Measurements from ENCODE around the gene C1orf198. TPM values are rescaled to one million over a fixed set of nuclear protein-coding genes. Genes with fewer than 3 reads are reported as not detected.

Gene C1orf198
- total RNA-seq, 1 donor from 2014 or later: 159 TPM

- TF ChIP-seq, protein P1, sequence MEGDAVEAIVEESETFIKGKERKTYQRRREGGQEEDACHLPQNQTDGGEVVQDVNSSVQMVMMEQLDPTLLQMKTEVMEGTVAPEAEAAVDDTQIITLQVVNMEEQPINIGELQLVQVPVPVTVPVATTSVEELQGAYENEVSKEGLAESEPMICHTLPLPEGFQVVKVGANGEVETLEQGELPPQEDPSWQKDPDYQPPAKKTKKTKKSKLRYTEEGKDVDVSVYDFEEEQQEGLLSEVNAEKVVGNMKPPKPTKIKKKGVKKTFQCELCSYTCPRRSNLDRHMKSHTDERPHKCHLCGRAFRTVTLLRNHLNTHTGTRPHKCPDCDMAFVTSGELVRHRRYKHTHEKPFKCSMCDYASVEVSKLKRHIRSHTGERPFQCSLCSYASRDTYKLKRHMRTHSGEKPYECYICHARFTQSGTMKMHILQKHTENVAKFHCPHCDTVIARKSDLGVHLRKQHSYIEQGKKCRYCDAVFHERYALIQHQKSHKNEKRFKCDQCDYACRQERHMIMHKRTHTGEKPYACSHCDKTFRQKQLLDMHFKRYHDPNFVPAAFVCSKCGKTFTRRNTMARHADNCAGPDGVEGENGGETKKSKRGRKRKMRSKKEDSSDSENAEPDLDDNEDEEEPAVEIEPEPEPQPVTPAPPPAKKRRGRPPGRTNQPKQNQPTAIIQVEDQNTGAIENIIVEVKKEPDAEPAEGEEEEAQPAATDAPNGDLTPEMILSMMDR (IDR thresholded peaks at IDR 0.05): no peak
- Histone ChIP-seq H3K27ac (no peak overlapping the region), H3K4me3 (no peak overlapping the region), H3K27me3 (no peaks in the 10 kb centered on the region), H3K4me1 (peaks cover 26% of the 10 kb centered on the region), H3K9me3 (no peaks in the 10 kb centered on the region), H3K36me3 (no peaks in the 10 kb centered on the region)
- intact Hi-C loops (cut with DNase I): no loop called here
- ATAC-seq (no peak), DNase-seq (no peak)
Measured at GRCh38 chr1:230827801-230828200, 40.5 kb downstream of the C1orf198 start.

GRCh38 chr1:230827081-230827681 is 41.1 kb downstream of the C1orf198 start:
- H3K9me3 ChIP-seq: no peaks in the 10 kb centered on the region
- ATAC-seq (peak; percentile 32), DNase-seq (no peak)
- peaks cover 23% of the 10 kb centered on the region for H3K4me1 ChIP-seq
- H3K27me3 ChIP-seq: no peaks in the 10 kb centered on the region
- H3K36me3 ChIP-seq: no peaks in the 10 kb centered on the region
- H3K4me3 ChIP-seq: no peak overlapping the region
- peak overlapping the region; percentile 11 for H3K27ac ChIP-seq
- intact Hi-C loops (cut with DNase I): no loop called here
- TF ChIP-seq, protein P1 (IDR thresholded peaks at IDR 0.05): no peak

DNA sequence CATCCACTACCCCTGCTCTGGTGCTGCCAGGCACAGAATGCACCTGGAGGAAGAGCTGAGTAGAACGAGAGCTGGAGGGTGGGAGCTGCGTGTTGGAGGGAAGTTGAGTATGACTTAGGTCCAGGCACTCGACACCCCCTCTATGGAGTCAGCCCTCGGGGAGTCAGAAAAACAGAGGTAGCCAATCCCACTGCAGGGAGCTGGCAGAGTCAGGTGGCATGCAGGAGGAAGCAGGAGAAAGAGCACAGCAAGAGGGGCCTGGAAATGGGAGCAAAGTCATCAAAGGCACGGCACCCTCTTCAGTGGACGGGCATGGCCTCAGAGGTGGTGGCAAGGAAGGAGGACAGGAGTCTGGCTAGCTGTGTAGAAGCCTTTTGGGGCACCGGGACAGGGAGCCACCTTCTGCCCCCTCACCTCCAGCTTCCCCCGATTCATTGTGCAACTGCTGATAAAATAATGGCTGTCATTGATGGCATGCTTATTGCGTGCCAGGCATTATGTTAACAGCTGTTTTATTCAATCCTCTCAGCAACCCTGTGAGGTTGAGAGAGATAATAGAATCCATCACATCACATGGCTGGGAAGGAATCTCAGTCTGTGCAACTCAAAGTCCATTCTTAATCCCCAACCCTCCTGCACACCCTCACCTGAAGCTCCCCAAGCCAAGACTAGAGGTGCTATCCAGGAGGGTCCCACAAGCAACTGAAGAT is 42.0 kb downstream of the C1orf198 start:
- TF ChIP-seq, protein P1 (IDR thresholded peaks at IDR 0.05): no peak
- no peak overlapping the region for H3K4me3 ChIP-seq
- intact Hi-C loops (cut with DNase I): no loop called here
- H3K27ac ChIP-seq: peak overlapping the region; percentile 11
- H3K27me3 ChIP-seq: no peaks in the 10 kb centered on the region
- H3K9me3 ChIP-seq: no peaks in the 10 kb centered on the region
- DNase-seq (no peak), ATAC-seq (no peak)
- H3K36me3 ChIP-seq: no peaks in the 10 kb centered on the region
- H3K4me1 ChIP-seq: peaks cover 21% of the 10 kb centered on the region

GRCh38 chr1:230825761-230826160 is 42.6 kb downstream of the C1orf198 start:
- ATAC-seq (no peak), DNase-seq (no peak)
- Histone ChIP-seq H3K36me3 (no peaks in the 10 kb centered on the region), H3K4me1 (peaks cover 21% of the 10 kb centered on the region), H3K9me3 (no peaks in the 10 kb centered on the region), H3K27ac (peak overlapping the region; percentile 47), H3K27me3 (no peaks in the 10 kb centered on the region), H3K4me3 (no peak overlapping the region)
- TF ChIP-seq, protein P1 (IDR thresholded peaks at IDR 0.05): no peak
- intact Hi-C loops (cut with DNase I): no loop called here

DNA sequence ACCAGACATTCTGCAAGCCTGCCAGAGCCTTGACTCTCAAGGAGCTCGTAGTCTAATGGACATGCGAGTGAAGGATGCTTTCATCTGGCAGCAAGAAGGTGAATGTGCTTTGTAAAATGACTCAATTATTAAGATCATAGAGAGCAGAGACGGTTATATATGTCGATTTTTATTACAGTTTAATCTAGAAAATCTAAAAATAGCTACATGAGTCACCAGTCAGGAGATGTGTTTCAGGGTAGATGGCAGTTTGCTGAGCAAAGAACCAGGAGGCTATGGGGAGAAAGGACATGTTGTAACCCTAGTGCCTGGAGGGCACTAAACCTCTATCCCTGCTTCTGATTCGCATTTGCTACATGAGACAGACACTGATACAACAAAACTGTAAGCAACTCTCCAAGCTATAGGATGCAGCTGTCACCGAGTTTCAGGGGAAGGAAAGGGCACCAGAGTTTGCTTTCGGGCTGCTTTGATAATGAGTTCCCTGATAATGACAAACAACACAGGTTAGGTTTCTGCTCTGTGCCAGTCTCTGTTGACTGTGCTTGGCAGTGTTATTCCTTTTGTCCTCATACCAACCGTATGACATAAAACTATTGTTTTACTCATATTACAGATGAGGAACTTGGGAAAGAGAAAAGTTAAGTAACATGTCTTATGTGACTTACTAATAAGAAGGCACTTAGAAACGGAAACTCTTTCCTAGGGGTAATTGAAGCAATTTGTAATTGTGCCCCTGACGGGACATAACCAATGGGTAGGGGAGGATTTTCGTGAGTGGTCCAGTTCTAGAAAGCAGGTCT is 43.2 kb downstream of the C1orf198 start:
- Histone ChIP-seq H3K4me3 (no peak overlapping the region), H3K27ac (peak overlapping the region; percentile 47), H3K4me1 (peaks cover 21% of the 10 kb centered on the region), H3K9me3 (no peaks in the 10 kb centered on the region), H3K27me3 (no peaks in the 10 kb centered on the region), H3K36me3 (no peaks in the 10 kb centered on the region)
- DNase-seq (no peak), ATAC-seq (peak; percentile 38)
- TF ChIP-seq, protein P1 (IDR thresholded peaks at IDR 0.05): no peak
- intact Hi-C loops (cut with DNase I): no loop called here
